ENCODE measurements around the gene MMP7.

DNA sequence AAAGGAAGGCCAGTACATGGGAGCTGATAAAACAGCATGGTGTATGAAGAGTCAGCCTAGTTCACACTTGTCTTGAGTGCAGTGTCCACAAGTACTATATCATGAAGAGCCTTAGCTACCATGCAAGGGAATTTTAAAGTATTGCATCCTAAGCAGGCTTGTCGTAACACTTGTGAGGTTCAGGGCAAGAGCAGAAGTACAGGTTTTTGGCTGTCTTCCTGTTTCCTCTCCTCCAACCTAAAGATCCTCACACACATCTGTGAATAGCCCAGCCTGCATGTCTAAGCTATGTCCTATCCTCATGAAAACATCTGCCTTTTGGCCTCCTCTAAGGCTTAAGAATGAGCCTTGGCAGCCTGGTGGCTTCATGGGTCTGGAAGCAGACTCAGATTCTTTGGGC is 43.3 kb downstream of the MMP7 start:
- TF ChIP-seq, protein P1, sequence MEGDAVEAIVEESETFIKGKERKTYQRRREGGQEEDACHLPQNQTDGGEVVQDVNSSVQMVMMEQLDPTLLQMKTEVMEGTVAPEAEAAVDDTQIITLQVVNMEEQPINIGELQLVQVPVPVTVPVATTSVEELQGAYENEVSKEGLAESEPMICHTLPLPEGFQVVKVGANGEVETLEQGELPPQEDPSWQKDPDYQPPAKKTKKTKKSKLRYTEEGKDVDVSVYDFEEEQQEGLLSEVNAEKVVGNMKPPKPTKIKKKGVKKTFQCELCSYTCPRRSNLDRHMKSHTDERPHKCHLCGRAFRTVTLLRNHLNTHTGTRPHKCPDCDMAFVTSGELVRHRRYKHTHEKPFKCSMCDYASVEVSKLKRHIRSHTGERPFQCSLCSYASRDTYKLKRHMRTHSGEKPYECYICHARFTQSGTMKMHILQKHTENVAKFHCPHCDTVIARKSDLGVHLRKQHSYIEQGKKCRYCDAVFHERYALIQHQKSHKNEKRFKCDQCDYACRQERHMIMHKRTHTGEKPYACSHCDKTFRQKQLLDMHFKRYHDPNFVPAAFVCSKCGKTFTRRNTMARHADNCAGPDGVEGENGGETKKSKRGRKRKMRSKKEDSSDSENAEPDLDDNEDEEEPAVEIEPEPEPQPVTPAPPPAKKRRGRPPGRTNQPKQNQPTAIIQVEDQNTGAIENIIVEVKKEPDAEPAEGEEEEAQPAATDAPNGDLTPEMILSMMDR (IDR thresholded peaks at IDR 0.05): no peak
- no peak for TF ChIP-seq RFX5 (IDR thresholded peaks at IDR 0.05)

Measured in A549 (cell line).